Epithelial cell of proximal tubule (primary cell): ENCODE results near the gene ECT2L. TPM values are rescaled to one million over a fixed set of nuclear protein-coding genes. Genes with fewer than 3 reads are reported as not detected.

Experiments used
- DNase-seq: peaks from one replicate; pipeline ENCODE4 v3.0.0-alpha.2; 2011; ENCODE audit warnings: low read depth
- H3K4me3 ChIP-seq: 2 replicates; pipeline ENCODE4 v1.5.1; 2011; ENCODE audit warnings: low read depth, mild to moderate bottlenecking, low read length
- CTCF ChIP-seq: conservative IDR thresholded peaks from 2 replicates; pipeline ENCODE4 v1.5.1; 2012; ENCODE audit warnings: low read depth, mild to moderate bottlenecking, low read length
- total RNA-seq: library from RNA; depleted of rRNA; stranded (reverse); fragments of >200 nt; gene quantifications from 2 replicates; pipeline ENCODE4 v1.2.3, GENCODE V29; 2015

Gene ECT2L
- total RNA-seq, 1 donor from 2014 or later, result not detected

DNA sequence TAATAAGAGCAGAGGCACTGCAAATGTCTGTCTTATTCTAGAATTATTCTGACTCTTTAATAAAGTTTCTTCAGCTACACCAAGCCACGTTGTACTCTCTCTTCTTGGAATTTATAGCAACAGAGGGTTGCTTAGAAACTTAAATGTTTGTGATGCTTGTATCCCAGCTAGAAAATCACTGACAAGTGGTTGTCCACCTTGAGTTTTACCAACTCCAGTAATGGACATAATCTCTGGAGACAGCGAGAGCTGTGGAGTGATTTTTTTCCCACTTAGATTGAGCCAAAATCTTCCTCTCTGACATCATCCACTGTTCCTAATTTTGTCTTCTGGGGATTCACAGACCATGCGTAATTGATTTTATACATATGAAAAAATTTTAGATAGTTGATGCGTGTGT, 8.0 kb downstream of the ECT2L start:
- H3K4me3 ChIP-seq, result no peak overlapping the region
- no peak for DNase-seq

GRCh38 chr6:138805016-138805765, 9.3 kb downstream of the ECT2L start:
- no peak for TF ChIP-seq CTCF
- no peak for DNase-seq
- H3K4me3 ChIP-seq, result no peak overlapping the region

More for the DNA sequence above, 8.0 kb downstream of the ECT2L start:
- no peak for TF ChIP-seq CTCF

DNA sequence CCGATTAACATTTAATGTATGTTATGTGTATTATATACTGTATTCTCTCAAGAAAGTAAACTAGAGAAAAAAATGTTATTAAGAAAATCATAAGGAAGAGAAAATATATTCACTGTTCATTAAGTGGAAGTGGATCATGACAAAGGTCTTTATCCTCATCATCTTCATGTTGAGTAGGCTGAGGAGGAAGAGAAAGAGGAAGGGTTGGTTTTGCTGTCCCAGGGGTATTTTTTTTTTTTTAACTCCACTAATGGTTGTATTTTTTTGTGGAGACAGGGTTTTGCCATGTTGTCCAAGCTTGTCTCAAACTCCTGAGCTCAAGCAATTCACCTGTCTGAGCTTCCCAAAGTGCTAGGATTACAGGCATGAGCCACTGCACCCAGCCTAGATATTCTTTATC, 11.0 kb downstream of the ECT2L start:
- no peak for DNase-seq
- no peak overlapping the region for H3K4me3 ChIP-seq
- TF ChIP-seq CTCF, result no peak

DNA sequence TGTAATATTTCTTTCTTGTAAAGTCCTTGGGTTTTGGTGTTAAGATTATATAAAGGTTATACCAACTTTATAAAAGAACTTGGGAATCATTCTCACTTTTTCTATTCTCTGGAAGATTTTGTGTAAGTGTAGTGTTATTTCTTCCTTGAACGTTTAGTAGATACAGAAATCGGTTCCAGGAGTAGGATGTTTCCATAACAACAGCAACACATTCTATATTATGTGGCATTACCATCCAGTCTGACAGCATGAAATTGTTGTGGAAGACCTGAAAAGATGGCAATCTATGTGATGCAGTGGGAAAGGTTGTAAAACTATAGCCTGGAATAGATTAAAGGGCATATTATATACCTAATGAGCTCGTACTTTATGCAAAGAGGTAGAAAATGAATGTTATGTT, 13.8 kb downstream of the ECT2L start:
- TF ChIP-seq CTCF, result no peak
- DNase-seq, result no peak
- no peak overlapping the region for H3K4me3 ChIP-seq

DNA sequence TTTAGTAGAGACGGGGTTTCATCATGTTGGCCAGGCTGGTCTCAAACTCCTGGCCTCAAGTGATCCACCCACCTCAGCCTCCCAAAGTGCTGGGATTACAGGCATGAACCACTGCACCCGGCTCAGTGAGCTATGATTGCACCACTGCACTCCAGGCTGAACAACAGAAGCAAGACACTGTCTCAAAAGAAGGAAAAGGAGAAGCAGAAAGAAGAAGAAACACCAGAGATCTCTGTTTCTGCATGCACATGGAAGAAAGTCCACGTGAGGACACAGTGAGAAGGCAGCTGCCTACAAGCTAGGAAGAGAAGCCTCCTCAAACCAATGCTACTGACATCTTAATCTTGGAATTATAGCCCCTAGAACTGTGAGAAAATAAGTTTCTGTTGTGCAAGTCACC, 16.0 kb downstream of the ECT2L start:
- H3K4me3 ChIP-seq, result no peak overlapping the region
- DNase-seq, result no peak
- no peak for TF ChIP-seq CTCF

- no peak overlapping the region for H3K4me3 ChIP-seq
- DNase-seq, result no peak
- TF ChIP-seq CTCF, result no peak
Observed at GRCh38 chr6:138814179-138814834, 18.4 kb downstream of the ECT2L start.
